Sigmoid colon (tissue), 7 donors: ENCODE measurements around the gene RNF224. TPM values are rescaled to one million over a fixed set of nuclear protein-coding genes. Genes with fewer than 3 reads are reported as not detected.

ENCODE experiments used
- DNase-seq: peaks from one replicate; pipeline ENCODE4 v3.0.0-alpha.2; 2019
- H3K27ac ChIP-seq, 4 donors: fragments of 200-600 bp; sonication (generic); one replicate each; pipeline ENCODE4 v1.5.1; 2016 to 2019; ENCODE audit warnings: mild to moderate bottlenecking in 1 of 4
- H3K27me3 ChIP-seq, 3 donors: fragments of 200-600 bp; sonication (generic); one replicate each; pipeline ENCODE4 v1.5.1; 2019; ENCODE audit warnings: mild to moderate bottlenecking in 1 of 3
- H3K36me3 ChIP-seq, 4 donors: fragments of 200-600 bp; sonication (generic); one replicate each; pipeline ENCODE4 v1.5.1; 2016 to 2019
- H3K4me1 ChIP-seq, 4 donors: fragments of 200-600 bp; sonication (generic); one replicate each; pipeline ENCODE4 v1.5.1; 2017 to 2019
- H3K4me3 ChIP-seq, 4 donors: fragments of 200-600 bp; sonication (generic); one replicate each; pipeline ENCODE4 v1.5.1; 2017 to 2019; ENCODE audit warnings: mild to moderate bottlenecking in 2 of 4, moderate library complexity in 1 of 4
- H3K9me3 ChIP-seq, 4 donors: fragments of 200-600 bp in 3 of 4; sonication (generic) in 3 of 4; one replicate each; pipeline versions ENCODE4 v1.5.1 to v1.6.1; 2013 to 2019
- CTCF ChIP-seq, 4 experiments: fragments of 450-650 bp in 3 of 4; fragments of 200-600 bp in 1 of 4; IDR thresholded peaks; one replicate each; pipeline ENCODE4 v1.5.1; 2016 to 2019; ENCODE audit warnings: antibody characterized with exemption in 4 of 4, mild to moderate bottlenecking in 3 of 4, moderate library complexity in 2 of 4
- EP300 ChIP-seq, 4 donors: sonication (generic); formaldehyde crosslinking; IDR thresholded peaks; one replicate each; pipeline ENCODE4 v1.6.1; 2017; ENCODE audit warnings: antibody characterized with exemption in 4 of 4
- POLR2A ChIP-seq, 2 donors: fragments of 450-650 bp; IDR thresholded peaks; one replicate each; pipeline ENCODE4 v1.6.1; 2016; ENCODE audit warnings: antibody characterized with exemption in 2 of 2, mild to moderate bottlenecking in 2 of 2, moderate library complexity in 2 of 2
- POLR2AphosphoS5 ChIP-seq, 4 donors: sonication (generic); formaldehyde crosslinking; IDR thresholded peaks; one replicate each; pipeline ENCODE4 v1.6.1; 2017; ENCODE audit warnings: antibody characterized with exemption in 4 of 4
- WGBS, 2 donors: extraction: QIAGEN DNeasy Blood & Tissue Kit; methylation state at CpG; one replicate each; pipeline ENCODE4 v1.1.7; 2013; 5-methylcytosine and 5-hydroxymethylcytosine counted together
- intact Hi-C: fragments of 100-400 bp; cut with DNase I; formaldehyde crosslinking; loops from one replicate; pipeline ENCODE4 v1.15.1; 2023
- polyA plus RNA-seq, 3 donors: library from polyadenylated mRNA; stranded (reverse); fragments of 200-250 nt; gene quantifications; one replicate each; pipeline ENCODE4 v1.2.3, GENCODE V29; 2013
- total RNA-seq, 4 donors: library from RNA; depleted of rRNA; stranded (reverse); fragments of >200 nt; gene quantifications; one replicate each; pipeline ENCODE4 v1.1.0, GENCODE V29; 2016
- donor health status: healthy with polysubstance abuse.
- donor health status: Bipolar disorder and iron deficiency.
- donor health status: healthy.

RNF224 gene
- total and polyA plus RNA-seq, 7 donors = 0.04 TPM; not detected in 6

GRCh38 chr9:137194388-137194787 is 32.9 kb upstream of the RNF224 start:
- no peak for DNase-seq
- Histone ChIP-seq H3K4me3 (no peak overlapping the region), H3K27ac (no peak overlapping the region), H3K4me1 (peaks cover 0 to 38% (median 36%) of the 10 kb centered on the region in 4 donors), H3K9me3 (no peaks in the 10 kb centered on the region), H3K36me3 (peaks cover 0 to 25% (median 9%) of the 10 kb centered on the region in 4 donors), H3K27me3 (no peaks in the 10 kb centered on the region)
- 18 to 67% methylated on average over 16 of the region's 16 CpGs for WGBS, 2 donors
- TF ChIP-seq POLR2AphosphoS5 (IDR thresholded peaks at IDR 0.05) = no peak
- no peak for TF ChIP-seq CTCF (IDR thresholded peaks at IDR 0.05)
- no peak for TF ChIP-seq EP300 (IDR thresholded peaks at IDR 0.05)
- no peak for TF ChIP-seq POLR2A (IDR thresholded peaks at IDR 0.05)
- intact Hi-C loops = no loop called here

GRCh38 chr9:137194909-137195308 is 32.4 kb upstream of the RNF224 start:
- no peaks in the 10 kb centered on the region for H3K9me3 ChIP-seq
- intact Hi-C loops = no loop called here
- no peak overlapping the region for H3K4me3 ChIP-seq
- WGBS, 2 donors = 15 to 66% methylated on average over 10 of the region's 10 CpGs
- H3K4me1 ChIP-seq = peaks cover 0 to 38% (median 36%) of the 10 kb centered on the region in 4 donors
- TF ChIP-seq POLR2A (IDR thresholded peaks at IDR 0.05) (no peak), EP300 (IDR thresholded peaks at IDR 0.05) (no peak), POLR2AphosphoS5 (IDR thresholded peaks at IDR 0.05) (no peak), CTCF (IDR thresholded peaks at IDR 0.05) (no peak)
- no peaks in the 10 kb centered on the region for H3K27me3 ChIP-seq
- no peak overlapping the region for H3K27ac ChIP-seq
- no peak for DNase-seq
- H3K36me3 ChIP-seq = peaks cover 0 to 24% (median 8%) of the 10 kb centered on the region in 4 donors

GRCh38 chr9:137195525-137196220 is 31.6 kb upstream of the RNF224 start:
- H3K36me3 ChIP-seq = peaks cover 0 to 16% (median 4%) of the 10 kb centered on the region in 4 donors
- 18 to 70% methylated on average over 21 of the region's 21 CpGs for WGBS, 2 donors
- peaks cover 0 to 30% (median 29%) of the 10 kb centered on the region in 4 donors for H3K4me1 ChIP-seq
- TF ChIP-seq EP300 (IDR thresholded peaks at IDR 0.05) = no peak
- TF ChIP-seq CTCF (IDR thresholded peaks at IDR 0.05) = no peak
- TF ChIP-seq POLR2A (IDR thresholded peaks at IDR 0.05) = no peak
- TF ChIP-seq POLR2AphosphoS5 (IDR thresholded peaks at IDR 0.05) = no peak
- no peak overlapping the region for H3K27ac ChIP-seq
- intact Hi-C loops = no loop called here
- no peak for DNase-seq
- H3K9me3 ChIP-seq = no peaks in the 10 kb centered on the region
- H3K27me3 ChIP-seq = no peaks in the 10 kb centered on the region
- H3K4me3 ChIP-seq = no peak overlapping the region

GRCh38 chr9:137198051-137198901 is 29.0 kb upstream of the RNF224 start:
- Histone ChIP-seq H3K4me3 (no peak overlapping the region), H3K4me1 (peaks cover 0 to 49% (median 48%) of the 10 kb centered on the region in 4 donors), H3K27me3 (no peaks in the 10 kb centered on the region), H3K36me3 (no peaks in the 10 kb centered on the region), H3K9me3 (no peaks in the 10 kb centered on the region), H3K27ac (no peak overlapping the region)
- WGBS, 2 donors = 19 to 73% methylated on average over 19 of the region's 19 CpGs
- intact Hi-C loops = no loop called here
- no peak for TF ChIP-seq POLR2A (IDR thresholded peaks at IDR 0.05)
- TF ChIP-seq POLR2AphosphoS5 (IDR thresholded peaks at IDR 0.05) = no peak
- TF ChIP-seq CTCF (IDR thresholded peaks at IDR 0.05) = no peak
- no peak for TF ChIP-seq EP300 (IDR thresholded peaks at IDR 0.05)
- no peak for DNase-seq
